Neural crest cell (in vitro differentiated cells): Measurements from ENCODE around the gene SNRNP35. TPM values are rescaled to one million over a fixed set of nuclear protein-coding genes. Genes with fewer than 3 reads are reported as not detected.

ENCODE experiments used
- DNase-seq: peaks from one replicate; pipeline ENCODE4 v3.0.0; 2021; ENCODE audit warnings: low read depth, mixed read lengths, low spot score
- H3K27ac Mint-ChIP-seq: one replicate; pipeline ENCODE4 v1.8.0; 2021; ENCODE audit warnings: mild to moderate bottlenecking, mixed read lengths; ENCODE audit not compliant: unreplicated experiment
- H3K27me3 Mint-ChIP-seq: 2 replicates; pipeline ENCODE4 v1.8.0; 2021; ENCODE audit warnings: low read depth, mild to moderate bottlenecking, mixed read lengths
- H3K36me3 Mint-ChIP-seq: 2 replicates; pipeline ENCODE4 v1.8.0; 2021; ENCODE audit warnings: low read depth, mild to moderate bottlenecking, mixed read lengths
- H3K4me1 Mint-ChIP-seq: 2 replicates; pipeline ENCODE4 v1.8.0; 2021; ENCODE audit warnings: mixed read lengths
- H3K4me3 Mint-ChIP-seq: one replicate; pipeline ENCODE4 v1.8.0; 2021; ENCODE audit warnings: mild to moderate bottlenecking, mixed read lengths
- H3K9me3 Mint-ChIP-seq: 2 replicates; pipeline ENCODE4 v1.8.0; 2021; ENCODE audit warnings: mixed read lengths
- total RNA-seq: library from RNA; stranded (reverse); gene quantifications from 2 replicates; pipeline ENCODE4 v1.2.1, GENCODE V29; 2021
- TF ChIP-seq, protein P1 (sequence below): fragments of 200-600 bp; sonication (generic); conservative IDR thresholded peaks from 2 replicates; pipeline ENCODE4 v1.5.0; 2021; ENCODE audit warnings: antibody characterized with exemption, mild to moderate bottlenecking

SNRNP35 gene
- total RNA-seq, 1 donor from 2014 or later = 25.1 TPM

DNA sequence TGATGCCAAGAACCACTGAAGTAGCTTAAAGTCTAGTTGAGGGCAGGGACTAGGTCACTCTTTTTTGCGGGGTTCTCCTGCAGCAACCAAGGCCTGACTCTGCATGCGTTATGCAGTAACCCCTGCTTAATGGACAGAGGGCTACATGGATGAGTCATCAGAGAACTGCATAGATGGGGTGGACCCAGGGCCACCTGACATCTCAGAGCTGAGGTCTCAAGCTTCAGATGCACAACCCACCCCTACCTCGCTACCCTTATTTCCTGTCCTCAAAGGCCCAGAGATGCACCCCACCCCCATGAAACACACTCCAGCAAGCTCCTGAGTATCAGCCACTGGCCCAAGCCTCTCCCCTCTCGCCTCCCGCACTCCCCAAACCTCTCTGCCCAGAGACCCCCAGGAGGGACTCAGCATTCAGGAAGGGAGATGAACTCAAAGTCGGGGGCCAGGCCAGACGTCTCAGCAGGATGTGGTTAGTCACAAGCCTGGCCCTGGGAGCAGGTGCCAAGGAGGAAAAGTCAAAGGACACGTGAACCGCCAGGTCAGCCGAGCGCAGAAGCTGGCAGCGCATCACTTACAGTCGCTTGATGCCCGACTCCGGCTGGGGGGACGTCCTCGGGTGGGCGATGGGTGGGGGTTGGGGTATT is 25.8 kb downstream of the SNRNP35 start:
- Mint-ChIP-seq H3K4me1 (peaks cover 5% of the 10 kb centered on the region), H3K27ac (no peak overlapping the region), H3K4me3 (no peak overlapping the region), H3K36me3 (no peaks in the 10 kb centered on the region), H3K27me3 (no peaks in the 10 kb centered on the region), H3K9me3 (no peaks in the 10 kb centered on the region)
- TF ChIP-seq, protein P1, sequence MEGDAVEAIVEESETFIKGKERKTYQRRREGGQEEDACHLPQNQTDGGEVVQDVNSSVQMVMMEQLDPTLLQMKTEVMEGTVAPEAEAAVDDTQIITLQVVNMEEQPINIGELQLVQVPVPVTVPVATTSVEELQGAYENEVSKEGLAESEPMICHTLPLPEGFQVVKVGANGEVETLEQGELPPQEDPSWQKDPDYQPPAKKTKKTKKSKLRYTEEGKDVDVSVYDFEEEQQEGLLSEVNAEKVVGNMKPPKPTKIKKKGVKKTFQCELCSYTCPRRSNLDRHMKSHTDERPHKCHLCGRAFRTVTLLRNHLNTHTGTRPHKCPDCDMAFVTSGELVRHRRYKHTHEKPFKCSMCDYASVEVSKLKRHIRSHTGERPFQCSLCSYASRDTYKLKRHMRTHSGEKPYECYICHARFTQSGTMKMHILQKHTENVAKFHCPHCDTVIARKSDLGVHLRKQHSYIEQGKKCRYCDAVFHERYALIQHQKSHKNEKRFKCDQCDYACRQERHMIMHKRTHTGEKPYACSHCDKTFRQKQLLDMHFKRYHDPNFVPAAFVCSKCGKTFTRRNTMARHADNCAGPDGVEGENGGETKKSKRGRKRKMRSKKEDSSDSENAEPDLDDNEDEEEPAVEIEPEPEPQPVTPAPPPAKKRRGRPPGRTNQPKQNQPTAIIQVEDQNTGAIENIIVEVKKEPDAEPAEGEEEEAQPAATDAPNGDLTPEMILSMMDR = no peak
- no peak for DNase-seq

DNA sequence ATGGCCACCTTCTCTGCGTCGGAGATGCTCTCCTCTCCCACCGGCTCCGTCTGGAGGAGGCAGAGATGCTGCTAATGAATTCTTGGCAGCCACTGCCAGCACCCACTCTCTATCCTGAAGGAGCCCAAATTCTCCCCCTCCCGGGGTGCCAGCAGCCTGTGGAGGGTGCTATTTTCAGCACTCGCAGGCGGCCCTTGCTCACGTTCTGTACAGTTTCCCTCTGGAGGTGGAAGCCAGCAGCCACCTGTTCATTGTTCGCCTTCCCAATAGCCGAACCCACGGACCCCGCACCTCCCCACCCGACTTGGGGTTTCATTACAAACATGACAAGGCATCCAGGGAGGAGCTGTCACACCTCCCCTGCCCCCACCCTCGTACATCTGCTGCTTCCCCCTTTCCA is 27.8 kb downstream of the SNRNP35 start:
- Mint-ChIP-seq H3K36me3 (no peaks in the 10 kb centered on the region), H3K27ac (no peak overlapping the region), H3K27me3 (no peaks in the 10 kb centered on the region), H3K9me3 (no peaks in the 10 kb centered on the region), H3K4me3 (no peak overlapping the region), H3K4me1 (peaks cover 8% of the 10 kb centered on the region)
- TF ChIP-seq, protein P1 = no peak
- no peak for DNase-seq

DNA sequence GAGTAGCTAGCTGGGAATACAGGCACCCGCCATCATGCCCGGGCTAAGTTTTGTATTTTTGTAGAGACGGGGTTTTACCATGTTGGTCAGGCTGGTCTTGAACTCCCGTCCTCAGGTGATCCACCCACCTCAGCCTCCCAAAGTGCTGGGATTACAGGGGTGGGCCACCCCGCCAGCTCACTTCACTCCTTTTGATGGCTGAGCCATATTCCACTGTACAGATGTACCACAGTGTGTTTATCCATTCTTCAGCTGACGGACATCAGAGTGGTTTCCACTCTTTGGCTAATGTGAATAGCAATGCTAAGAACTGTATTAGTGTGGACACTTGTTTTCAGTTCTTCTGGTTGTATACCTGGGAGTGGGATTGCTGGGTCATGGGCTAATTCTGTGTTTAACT is 29.5 kb downstream of the SNRNP35 start:
- no peaks in the 10 kb centered on the region for H3K27me3 Mint-ChIP-seq
- H3K4me3 Mint-ChIP-seq = no peak overlapping the region
- peaks cover 13% of the 10 kb centered on the region for H3K4me1 Mint-ChIP-seq
- DNase-seq = no peak
- H3K27ac Mint-ChIP-seq = no peak overlapping the region
- TF ChIP-seq, protein P1 = no peak
- H3K9me3 Mint-ChIP-seq = no peaks in the 10 kb centered on the region
- no peaks in the 10 kb centered on the region for H3K36me3 Mint-ChIP-seq

DNA sequence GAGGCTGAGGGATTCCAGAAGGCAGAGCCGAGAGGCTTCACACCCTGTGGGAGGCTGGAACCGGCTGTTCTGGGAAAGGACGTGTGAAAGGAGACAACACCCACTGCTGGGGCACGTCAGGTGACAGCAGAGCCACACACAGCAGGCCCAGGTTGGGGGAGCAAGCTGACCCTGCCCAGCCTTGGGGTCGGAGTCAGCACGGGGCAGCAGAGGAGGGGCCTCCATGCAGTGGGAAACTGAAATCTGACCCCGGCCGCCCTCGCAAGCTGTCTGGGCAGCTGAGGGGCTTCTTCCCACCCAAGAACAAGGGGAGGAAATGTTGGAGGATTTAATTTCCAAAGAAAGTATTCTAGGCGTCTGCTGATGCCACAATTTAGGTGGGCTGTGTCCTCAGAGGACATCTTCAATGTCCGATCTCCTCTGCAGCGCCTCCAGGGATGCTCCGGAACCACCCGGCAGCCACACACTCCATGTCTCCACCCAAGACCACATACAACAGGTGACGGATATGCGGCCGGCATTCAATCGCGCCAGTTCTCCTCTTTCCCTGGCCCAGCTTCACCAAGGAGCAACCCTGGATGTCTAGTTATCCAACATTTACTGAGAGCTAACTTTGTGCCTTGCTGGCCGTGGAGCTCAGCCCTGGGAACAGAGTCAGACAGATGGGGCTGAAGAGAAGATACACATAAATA is 30.7 kb downstream of the SNRNP35 start:
- H3K27me3 Mint-ChIP-seq = no peaks in the 10 kb centered on the region
- H3K9me3 Mint-ChIP-seq = no peaks in the 10 kb centered on the region
- H3K27ac Mint-ChIP-seq = peak overlapping the region; percentile 88
- DNase-seq = no peak
- TF ChIP-seq, protein P1 = no peak
- peaks cover 22% of the 10 kb centered on the region for H3K4me1 Mint-ChIP-seq
- H3K36me3 Mint-ChIP-seq = no peaks in the 10 kb centered on the region
- no peak overlapping the region for H3K4me3 Mint-ChIP-seq

DNA sequence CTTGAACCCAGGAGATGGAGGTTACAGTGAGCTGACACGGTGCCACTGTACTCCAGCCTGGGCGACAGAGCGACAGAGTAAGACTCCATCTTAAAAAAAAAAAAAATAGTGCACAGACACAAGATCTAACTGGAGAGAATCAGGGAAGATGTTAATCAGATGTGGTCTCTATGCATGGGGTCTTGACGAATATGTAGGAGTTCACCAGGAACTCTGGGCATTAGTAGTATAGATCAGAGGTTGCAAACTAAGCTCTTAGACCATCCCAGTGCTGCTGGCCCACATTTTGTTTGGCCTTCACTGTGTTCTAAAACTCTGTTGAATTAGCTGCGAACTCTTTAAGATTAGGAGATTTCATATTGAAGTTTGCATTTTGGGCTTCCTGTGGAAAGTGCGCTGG is 31.6 kb downstream of the SNRNP35 start:
- Mint-ChIP-seq H3K9me3 (no peaks in the 10 kb centered on the region), H3K36me3 (no peaks in the 10 kb centered on the region), H3K4me1 (peaks cover 26% of the 10 kb centered on the region), H3K27ac (no peak overlapping the region), H3K27me3 (no peaks in the 10 kb centered on the region), H3K4me3 (no peak overlapping the region)
- TF ChIP-seq, protein P1 = no peak
- DNase-seq = no peak
